HepG2 (cell line): ENCODE results near the gene GDF2.

Source experiments
- CTCF ChIP-seq: sonication (generic); formaldehyde crosslinking; IDR thresholded peaks from 2 replicates; pipeline ENCODE4 v1.5.0; 2020; ENCODE audit warnings: mild to moderate bottlenecking, missing genetic modification reagents, moderate library complexity
- MXI1 ChIP-seq: IDR thresholded peaks from 3 replicates; pipeline ENCODE4 v1.6.1; 2012; ENCODE audit warnings: low read depth, low read length, inconsistent platforms, borderline replicate concordance
- NR3C1 ChIP-seq: sonication (generic); formaldehyde crosslinking; IDR thresholded peaks from 2 replicates; pipeline ENCODE4 v1.4.0; 2020; ENCODE audit warnings: missing genetic modification reagents
- ZNF264 ChIP-seq: sonication (generic); formaldehyde crosslinking; IDR thresholded peaks from 2 replicates; pipeline ENCODE4 v1.4.0; 2020; ENCODE audit warnings: missing genetic modification reagents
- ZNF549 ChIP-seq: sonication (generic); formaldehyde crosslinking; IDR thresholded peaks from 2 replicates; pipeline ENCODE4 v1.5.0; 2020; ENCODE audit warnings: missing genetic modification reagents
- TF ChIP-seq, protein P1 (sequence below), 2 experiments: fragments of 450-650 bp in 1 of 2; sonication (generic) in 1 of 2; formaldehyde crosslinking in 1 of 2; IDR thresholded peaks; 2 replicates each; pipeline versions ENCODE4 v1.6.1 to v1.8.0; 2016 to 2022; ENCODE audit warnings: antibody characterized with exemption in 1 of 2, mild to moderate bottlenecking in 1 of 2, missing genetic modification reagents in 1 of 2

DNA sequence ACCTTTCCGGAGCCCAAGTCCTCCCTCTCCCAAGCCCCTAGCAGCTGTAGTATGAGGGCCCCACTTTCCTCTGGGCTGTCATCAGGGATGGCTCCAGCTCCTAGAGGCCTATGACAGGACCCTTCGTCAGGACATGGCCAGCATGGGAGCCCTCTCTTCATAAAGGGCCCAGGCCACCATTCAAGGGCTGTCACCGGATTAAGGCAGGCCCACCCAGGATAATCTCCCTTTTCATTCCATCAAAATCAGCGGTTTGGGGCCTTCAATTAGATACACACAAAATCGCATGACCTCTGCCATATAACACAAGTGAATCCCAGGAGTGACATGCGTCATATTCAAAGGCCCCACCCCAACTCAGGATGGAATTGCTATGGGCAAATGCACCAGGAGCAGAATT is 34.4 kb upstream of the GDF2 start:
- TF ChIP-seq NR3C1 (CRISPR knock-in tag) (no peak), CTCF (CRISPR knock-in tag) (no peak), ZNF549 (CRISPR knock-in tag) (no peak), ZNF264 (CRISPR knock-in tag) (no peak), MXI1 (no peak)
- TF ChIP-seq, protein P1, sequence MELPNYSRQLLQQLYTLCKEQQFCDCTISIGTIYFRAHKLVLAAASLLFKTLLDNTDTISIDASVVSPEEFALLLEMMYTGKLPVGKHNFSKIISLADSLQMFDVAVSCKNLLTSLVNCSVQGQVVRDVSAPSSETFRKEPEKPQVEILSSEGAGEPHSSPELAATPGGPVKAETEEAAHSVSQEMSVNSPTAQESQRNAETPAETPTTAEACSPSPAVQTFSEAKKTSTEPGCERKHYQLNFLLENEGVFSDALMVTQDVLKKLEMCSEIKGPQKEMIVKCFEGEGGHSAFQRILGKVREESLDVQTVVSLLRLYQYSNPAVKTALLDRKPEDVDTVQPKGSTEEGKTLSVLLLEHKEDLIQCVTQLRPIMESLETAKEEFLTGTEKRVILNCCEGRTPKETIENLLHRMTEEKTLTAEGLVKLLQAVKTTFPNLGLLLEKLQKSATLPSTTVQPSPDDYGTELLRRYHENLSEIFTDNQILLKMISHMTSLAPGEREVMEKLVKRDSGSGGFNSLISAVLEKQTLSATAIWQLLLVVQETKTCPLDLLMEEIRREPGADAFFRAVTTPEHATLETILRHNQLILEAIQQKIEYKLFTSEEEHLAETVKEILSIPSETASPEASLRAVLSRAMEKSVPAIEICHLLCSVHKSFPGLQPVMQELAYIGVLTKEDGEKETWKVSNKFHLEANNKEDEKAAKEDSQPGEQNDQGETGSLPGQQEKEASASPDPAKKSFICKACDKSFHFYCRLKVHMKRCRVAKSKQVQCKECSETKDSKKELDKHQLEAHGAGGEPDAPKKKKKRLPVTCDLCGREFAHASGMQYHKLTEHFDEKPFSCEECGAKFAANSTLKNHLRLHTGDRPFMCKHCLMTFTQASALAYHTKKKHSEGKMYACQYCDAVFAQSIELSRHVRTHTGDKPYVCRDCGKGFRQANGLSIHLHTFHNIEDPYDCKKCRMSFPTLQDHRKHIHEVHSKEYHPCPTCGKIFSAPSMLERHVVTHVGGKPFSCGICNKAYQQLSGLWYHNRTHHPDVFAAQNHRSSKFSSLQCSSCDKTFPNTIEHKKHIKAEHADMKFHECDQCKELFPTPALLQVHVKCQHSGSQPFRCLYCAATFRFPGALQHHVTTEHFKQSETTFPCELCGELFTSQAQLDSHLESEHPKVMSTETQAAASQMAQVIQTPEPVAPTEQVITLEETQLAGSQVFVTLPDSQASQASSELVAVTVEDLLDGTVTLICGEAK (IDR thresholded peaks at IDR 0.05): no peak
- TF ChIP-seq, protein P1 (CRISPR knock-in tag; IDR thresholded peaks at IDR 0.05): no peak
